Measurements from ENCODE around the gene EIF3F. TPM values are rescaled to one million over a fixed set of nuclear protein-coding genes. Genes with fewer than 3 reads are reported as not detected.

Gene EIF3F
- total RNA-seq, 2 experiments from 2014 or later: 314 to 316 TPM

- H3K4me1 Mint-ChIP-seq: peaks cover 6% of the 10 kb centered on the region
- no peak overlapping the region for H3K27ac Mint-ChIP-seq
- no peak overlapping the region for H3K4me3 Mint-ChIP-seq
- no peaks in the 10 kb centered on the region for H3K9me3 Mint-ChIP-seq
- H3K36me3 Mint-ChIP-seq: no peaks in the 10 kb centered on the region
- DNase-seq: no peak
- peaks cover 33% of the 10 kb centered on the region for H3K27me3 Mint-ChIP-seq
These were observed 38.0 kb downstream of the EIF3F start for GRCh38 chr11:8025123-8025522.

GRCh38 chr11:8025816-8026215 lies 38.7 kb downstream of the EIF3F start:
- no peaks in the 10 kb centered on the region for H3K36me3 Mint-ChIP-seq
- no peak for DNase-seq
- no peak overlapping the region for H3K4me3 Mint-ChIP-seq

GRCh38 chr11:8026982-8027381 lies 39.8 kb downstream of the EIF3F start:
- H3K4me1 Mint-ChIP-seq: peaks cover 1% of the 10 kb centered on the region
- H3K27me3 Mint-ChIP-seq: peaks cover 24% of the 10 kb centered on the region
- H3K36me3 Mint-ChIP-seq: no peaks in the 10 kb centered on the region
- no peak overlapping the region for H3K4me3 Mint-ChIP-seq
- no peak overlapping the region for H3K27ac Mint-ChIP-seq
- no peaks in the 10 kb centered on the region for H3K9me3 Mint-ChIP-seq
- no peak for DNase-seq

More at GRCh38 chr11:8025816-8026215, 38.7 kb downstream of the EIF3F start:
- Mint-ChIP-seq H3K27ac (no peak overlapping the region), H3K27me3 (peaks cover 28% of the 10 kb centered on the region), H3K9me3 (no peaks in the 10 kb centered on the region), H3K4me1 (peaks cover 1% of the 10 kb centered on the region)

- Mint-ChIP-seq H3K9me3 (no peaks in the 10 kb centered on the region), H3K27ac (no peak overlapping the region), H3K27me3 (peaks cover 33% of the 10 kb centered on the region), H3K4me1 (peaks cover 5% of the 10 kb centered on the region), H3K4me3 (no peak overlapping the region), H3K36me3 (no peaks in the 10 kb centered on the region)
- DNase-seq: no peak
These were observed 41.6 kb downstream of the EIF3F start for GRCh38 chr11:8028766-8029165.

- no peak for DNase-seq
- no peaks in the 10 kb centered on the region for H3K9me3 Mint-ChIP-seq
- no peak overlapping the region for H3K27ac Mint-ChIP-seq
- no peak overlapping the region for H3K4me3 Mint-ChIP-seq
- H3K4me1 Mint-ChIP-seq: peaks cover 5% of the 10 kb centered on the region
- no peaks in the 10 kb centered on the region for H3K36me3 Mint-ChIP-seq
- peaks cover 33% of the 10 kb centered on the region for H3K27me3 Mint-ChIP-seq
These were observed 43.5 kb downstream of the EIF3F start for GRCh38 chr11:8030526-8031247.

- Mint-ChIP-seq H3K4me1 (peaks cover 3% of the 10 kb centered on the region), H3K27me3 (peaks cover 33% of the 10 kb centered on the region), H3K4me3 (no peak overlapping the region), H3K9me3 (no peaks in the 10 kb centered on the region), H3K36me3 (no peaks in the 10 kb centered on the region), H3K27ac (no peak overlapping the region)
- DNase-seq: no peak
These were observed 44.3 kb downstream of the EIF3F start for GRCh38 chr11:8031248-8032115.

GRCh38 chr11:8032122-8032521 lies 45.0 kb downstream of the EIF3F start:
- Mint-ChIP-seq H3K36me3 (no peaks in the 10 kb centered on the region), H3K4me1 (peaks cover 3% of the 10 kb centered on the region), H3K4me3 (no peak overlapping the region), H3K27ac (no peak overlapping the region), H3K27me3 (peaks cover 33% of the 10 kb centered on the region), H3K9me3 (no peaks in the 10 kb centered on the region)
- no peak for DNase-seq

GRCh38 chr11:8032576-8033304 lies 45.6 kb downstream of the EIF3F start:
- no peaks in the 10 kb centered on the region for H3K36me3 Mint-ChIP-seq
- H3K4me1 Mint-ChIP-seq: peaks cover 3% of the 10 kb centered on the region
- peaks cover 33% of the 10 kb centered on the region for H3K27me3 Mint-ChIP-seq
- no peak overlapping the region for H3K4me3 Mint-ChIP-seq
- DNase-seq: no peak
- H3K9me3 Mint-ChIP-seq: no peaks in the 10 kb centered on the region
- no peak overlapping the region for H3K27ac Mint-ChIP-seq

GRCh38 chr11:8033305-8034105 lies 46.4 kb downstream of the EIF3F start:
- Mint-ChIP-seq H3K4me3 (no peak overlapping the region), H3K27me3 (peaks cover 29% of the 10 kb centered on the region), H3K36me3 (no peaks in the 10 kb centered on the region), H3K4me1 (peaks cover 3% of the 10 kb centered on the region), H3K9me3 (no peaks in the 10 kb centered on the region), H3K27ac (no peak overlapping the region)
- peak; percentile 49 for DNase-seq

- Mint-ChIP-seq H3K4me3 (no peak overlapping the region), H3K4me1 (peaks cover 3% of the 10 kb centered on the region), H3K27me3 (peaks cover 27% of the 10 kb centered on the region), H3K27ac (no peak overlapping the region), H3K9me3 (no peaks in the 10 kb centered on the region), H3K36me3 (no peaks in the 10 kb centered on the region)
- DNase-seq: no peak
These were observed 47.0 kb downstream of the EIF3F start for GRCh38 chr11:8034106-8034585.

GRCh38 chr11:8034604-8035190 lies 47.6 kb downstream of the EIF3F start:
- Mint-ChIP-seq H3K9me3 (no peaks in the 10 kb centered on the region), H3K4me3 (no peak overlapping the region), H3K36me3 (no peaks in the 10 kb centered on the region), H3K27me3 (peaks cover 28% of the 10 kb centered on the region), H3K27ac (no peak overlapping the region), H3K4me1 (peaks cover 3% of the 10 kb centered on the region)
- DNase-seq: no peak

- no peaks in the 10 kb centered on the region for H3K9me3 Mint-ChIP-seq
- no peaks in the 10 kb centered on the region for H3K36me3 Mint-ChIP-seq
- no peak overlapping the region for H3K4me3 Mint-ChIP-seq
- peaks cover 25% of the 10 kb centered on the region for H3K27me3 Mint-ChIP-seq
- peaks cover 3% of the 10 kb centered on the region for H3K4me1 Mint-ChIP-seq
- no peak for DNase-seq
- no peak overlapping the region for H3K27ac Mint-ChIP-seq
These were observed 48.2 kb downstream of the EIF3F start for GRCh38 chr11:8035200-8035855.

GRCh38 chr11:8036002-8036802 lies 49.1 kb downstream of the EIF3F start:
- Mint-ChIP-seq H3K27ac (no peak overlapping the region), H3K9me3 (no peaks in the 10 kb centered on the region), H3K36me3 (no peaks in the 10 kb centered on the region), H3K4me3 (no peak overlapping the region), H3K27me3 (peaks cover 21% of the 10 kb centered on the region), H3K4me1 (peaks cover 3% of the 10 kb centered on the region)
- no peak for DNase-seq

All from activated naive CD8-positive, alpha-beta T cell treated with anti-CD3 and anti-CD28 coated beads for 36 hours (primary cell).